Astrocyte of the spinal cord (primary cell): ENCODE results near the gene TRIM46.
"Not testable (repeated sequence)": the region's sequence is repeated elsewhere in the genome, so short reads cannot be mapped to it uniquely, and the experiment has no call there.

ENCODE experiments used
- DNase-seq: peaks from one replicate; pipeline ENCODE4 v3.0.0; 2011; ENCODE audit warnings: low read depth, low spot score
- H3K4me3 ChIP-seq: 2 replicates; pipeline ENCODE4 v1.5.1; 2011; ENCODE audit warnings: low read depth, mild to moderate bottlenecking, low read length, moderate library complexity
- in situ Hi-C: cut with HindIII; loops from 2 replicates; pipeline ENCODE4 v1.10.0; 2017; ENCODE audit warnings: low sequenced_read_pairs
- TF ChIP-seq, protein P1 (sequence below): IDR thresholded peaks from 2 replicates; pipeline ENCODE4 v1.5.1; 2012; ENCODE audit warnings: low read depth, mild to moderate bottlenecking, low read length, inconsistent platforms

Gene TRIM46

DNA sequence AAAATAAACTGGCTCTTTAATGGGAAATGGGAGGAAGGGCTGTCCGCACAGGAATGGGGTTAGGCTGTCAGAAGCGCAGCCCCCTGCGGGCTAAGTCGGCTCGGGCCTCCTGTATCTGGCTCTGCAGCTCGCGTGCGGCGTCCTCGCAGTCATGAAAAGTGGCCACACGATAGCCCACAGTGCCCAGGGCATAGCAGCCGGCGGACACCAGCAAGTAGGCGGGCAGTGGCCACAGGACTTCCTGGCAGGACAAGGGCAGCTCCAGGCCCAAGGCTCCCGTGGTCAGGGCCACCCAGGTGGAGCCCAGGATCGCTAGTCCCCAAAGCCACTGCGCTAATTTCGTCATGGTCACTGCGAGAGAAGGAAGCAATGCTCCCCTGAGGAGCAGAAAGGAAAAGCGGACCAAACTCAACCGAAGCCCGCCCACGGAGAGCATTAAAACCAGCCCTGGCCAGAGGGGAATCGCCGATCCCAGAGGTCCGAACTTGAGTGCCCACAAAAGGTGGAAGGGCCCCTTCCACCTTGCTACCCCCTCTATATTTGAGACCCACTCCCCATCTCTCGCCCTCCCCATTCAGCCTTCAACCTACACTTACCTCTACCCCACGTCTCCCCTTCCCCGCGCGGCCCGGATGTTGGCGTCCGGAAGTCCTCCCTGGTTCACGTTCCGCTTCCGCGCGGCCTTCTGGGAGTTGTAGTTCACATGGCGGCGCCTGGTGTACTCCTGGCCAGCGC lies 33.6 kb upstream of the TRIM46 start, which contains the start of gene DPM3:
DPM3 (minus strand) TSS at position 637 of the 735 bp plus-strand sequence; CDS start at position 346, 291 bp downstream.
- in situ Hi-C loops, result no loop called here
- peak; percentile 71 for DNase-seq
- H3K4me3 ChIP-seq, result peak within 1 kb of the TSS; percentile 87
- TF ChIP-seq, protein P1, sequence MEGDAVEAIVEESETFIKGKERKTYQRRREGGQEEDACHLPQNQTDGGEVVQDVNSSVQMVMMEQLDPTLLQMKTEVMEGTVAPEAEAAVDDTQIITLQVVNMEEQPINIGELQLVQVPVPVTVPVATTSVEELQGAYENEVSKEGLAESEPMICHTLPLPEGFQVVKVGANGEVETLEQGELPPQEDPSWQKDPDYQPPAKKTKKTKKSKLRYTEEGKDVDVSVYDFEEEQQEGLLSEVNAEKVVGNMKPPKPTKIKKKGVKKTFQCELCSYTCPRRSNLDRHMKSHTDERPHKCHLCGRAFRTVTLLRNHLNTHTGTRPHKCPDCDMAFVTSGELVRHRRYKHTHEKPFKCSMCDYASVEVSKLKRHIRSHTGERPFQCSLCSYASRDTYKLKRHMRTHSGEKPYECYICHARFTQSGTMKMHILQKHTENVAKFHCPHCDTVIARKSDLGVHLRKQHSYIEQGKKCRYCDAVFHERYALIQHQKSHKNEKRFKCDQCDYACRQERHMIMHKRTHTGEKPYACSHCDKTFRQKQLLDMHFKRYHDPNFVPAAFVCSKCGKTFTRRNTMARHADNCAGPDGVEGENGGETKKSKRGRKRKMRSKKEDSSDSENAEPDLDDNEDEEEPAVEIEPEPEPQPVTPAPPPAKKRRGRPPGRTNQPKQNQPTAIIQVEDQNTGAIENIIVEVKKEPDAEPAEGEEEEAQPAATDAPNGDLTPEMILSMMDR, result no peak

GRCh38 chr1:155140630-155140953 lies 33.1 kb upstream of the TRIM46 start:
- in situ Hi-C loops, result no loop called here
- DNase-seq, result no peak
- peak overlapping the region; percentile 87 for H3K4me3 ChIP-seq
- TF ChIP-seq, protein P1, result no peak

GRCh38 chr1:155141749-155142148 lies 31.9 kb upstream of the TRIM46 start:
- no peak for DNase-seq
- TF ChIP-seq, protein P1, result no peak
- H3K4me3 ChIP-seq, result no peak overlapping the region
- in situ Hi-C loops, result no loop called here

DNA sequence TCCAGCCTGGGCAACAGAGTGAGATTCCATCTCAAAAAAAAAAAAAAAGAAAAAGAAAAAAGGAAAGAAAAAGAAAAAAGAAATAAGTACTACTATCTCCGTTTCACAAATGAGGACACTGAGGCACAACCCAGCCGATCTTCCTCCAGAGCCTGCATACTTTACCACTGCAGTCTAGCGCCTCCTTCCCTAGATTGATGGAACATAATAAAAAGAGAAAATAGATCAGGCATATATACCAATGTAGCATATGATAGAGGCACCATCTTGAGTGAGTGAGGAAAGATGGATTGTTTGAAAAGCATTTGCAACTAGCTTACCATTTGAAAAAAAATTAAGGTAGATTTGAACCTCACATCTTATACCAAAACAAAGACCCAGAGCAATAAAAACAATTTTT lies 28.2 kb upstream of the TRIM46 start:
- no peak for DNase-seq
- TF ChIP-seq, protein P1, result no peak
- no peak overlapping the region for H3K4me3 ChIP-seq
- in situ Hi-C loops, result no loop called here

DNA sequence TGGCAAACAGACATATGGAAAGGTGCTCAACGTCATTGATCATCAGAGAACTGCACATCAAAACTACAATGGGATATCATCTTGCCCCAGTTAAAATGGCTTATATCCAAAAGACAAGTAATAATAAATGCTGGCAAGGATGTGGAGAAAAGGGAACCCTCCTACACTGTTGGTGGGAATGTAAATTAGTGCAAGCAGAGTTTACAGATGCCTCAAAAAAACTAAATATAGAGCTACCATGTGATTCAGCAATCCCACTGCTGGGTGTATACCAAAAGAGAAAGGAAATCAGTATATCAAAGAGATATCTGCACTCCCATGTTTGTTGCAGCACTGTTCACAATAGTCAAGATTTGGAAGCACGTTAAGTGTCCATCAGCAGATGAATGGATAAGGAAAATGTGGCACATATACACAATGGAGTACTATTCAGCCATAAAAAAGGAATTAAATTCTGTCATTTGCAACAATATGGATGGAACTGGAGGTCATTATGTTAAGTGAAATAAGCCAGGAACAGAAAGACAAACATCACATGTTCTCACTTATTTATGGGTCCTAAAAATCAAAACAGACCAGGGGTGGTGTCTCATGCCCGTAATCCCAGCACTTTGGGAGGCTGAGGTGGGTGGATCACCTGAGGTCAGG lies 17.5 kb upstream of the TRIM46 start:
- in situ Hi-C loops, DNase-seq, H3K4me3 ChIP-seq: not testable (repeated sequence)

- no peak for DNase-seq
- in situ Hi-C loops, result no loop called here
- H3K4me3 ChIP-seq, result no peak overlapping the region
- TF ChIP-seq, protein P1, result no peak
These were observed 14.7 kb upstream of the TRIM46 start for GRCh38 chr1:155158991-155159390.

DNA sequence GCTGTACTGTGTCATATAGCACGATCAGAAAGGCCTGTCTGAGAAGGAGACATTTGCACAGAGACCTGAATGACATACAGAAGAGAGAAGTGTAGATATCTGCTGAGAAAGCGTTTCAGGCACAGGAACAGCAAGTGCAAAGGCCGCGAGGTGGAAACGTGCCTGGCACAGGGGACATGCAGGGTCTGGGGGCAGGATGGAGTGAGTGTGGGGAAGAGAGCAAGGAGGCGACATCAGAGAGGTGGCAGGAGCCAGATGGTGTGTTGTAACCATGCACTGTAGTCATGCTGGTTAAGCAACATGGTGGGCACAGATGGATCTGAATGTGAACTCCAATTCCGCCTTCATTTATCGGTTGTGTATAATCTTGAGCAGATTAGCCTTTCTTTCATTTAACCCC lies 13.5 kb upstream of the TRIM46 start:
- H3K4me3 ChIP-seq, result no peak overlapping the region
- DNase-seq, result no peak
- TF ChIP-seq, protein P1, result no peak
- in situ Hi-C loops, result no loop called here

DNA sequence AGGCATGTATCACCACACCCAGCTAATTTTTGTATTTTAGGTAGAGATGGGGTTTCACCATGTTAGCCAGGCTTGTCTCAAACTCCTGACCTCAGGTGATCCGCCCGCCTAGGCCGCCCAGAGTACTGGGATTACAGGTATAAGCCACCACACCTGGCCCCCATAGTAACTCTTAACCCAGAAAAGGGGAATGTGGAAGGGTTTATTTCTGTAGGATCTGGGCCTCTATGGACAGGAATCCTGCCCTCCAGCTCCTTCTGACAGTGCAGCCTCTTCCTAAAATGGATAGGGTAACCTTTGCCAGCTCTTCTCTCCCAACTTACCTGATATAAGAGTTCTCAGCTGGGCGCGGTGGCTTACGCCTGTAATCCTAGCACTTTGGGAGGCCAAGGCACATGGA lies 11.0 kb upstream of the TRIM46 start:
- DNase-seq, H3K4me3 ChIP-seq, in situ Hi-C loops: not testable (repeated sequence)

GRCh38 chr1:155163785-155164184 lies 9.9 kb upstream of the TRIM46 start:
- DNase-seq, result not testable (repeated sequence)

GRCh38 chr1:155164625-155165024 lies 9.0 kb upstream of the TRIM46 start:
- DNase-seq, in situ Hi-C loops, H3K4me3 ChIP-seq: not testable (repeated sequence)

More at GRCh38 chr1:155163785-155164184, 9.9 kb upstream of the TRIM46 start:
- in situ Hi-C loops, H3K4me3 ChIP-seq: not testable (repeated sequence)
